ENCODE measurements around the gene IPO11. TPM values are rescaled to one million over a fixed set of nuclear protein-coding genes. Genes with fewer than 3 reads are reported as not detected.
A peak's percentile ranks its signal among the peaks of the same experiment; 100 is the strongest.

The IPO11 gene
- total RNA-seq, 2 experiments from 2014 or later = 55.4 to 59.2 TPM

DNA sequence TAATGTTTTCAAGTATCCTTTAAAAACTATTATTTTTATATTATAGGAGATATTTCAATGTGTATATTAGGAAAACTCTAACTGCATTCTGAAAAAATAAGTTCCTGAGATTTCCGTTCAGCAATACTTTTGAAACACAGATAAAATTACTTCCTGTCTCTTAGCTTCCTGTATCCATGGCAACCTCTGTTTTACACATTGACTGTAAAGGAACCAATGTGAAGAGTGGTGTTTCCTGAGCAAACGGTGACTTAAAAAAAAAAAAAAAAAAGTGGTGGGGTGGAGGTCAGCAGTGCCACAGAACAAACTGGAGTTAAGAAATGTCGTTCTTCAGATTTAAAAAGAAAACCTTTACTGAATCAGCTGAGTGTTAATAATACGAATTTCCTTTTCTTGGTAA is 166.0 kb downstream of the IPO11 start, which contains the start of gene LRRC70:
LRRC70 (plus strand) TSS at position 280 of the 400 bp plus-strand sequence. CDS start 620 bp downstream, outside the sequence.
- Mint-ChIP-seq H3K4me1 (ENCODE audit: low read depth) (peaks cover 24% of the 10 kb centered on the region), H3K4me3 (no peak within 1 kb of the TSS), H3K36me3 (peaks cover 8% of the 10 kb centered on the region), H3K9me3 (no peaks in the 10 kb centered on the region), H3K27ac (peak within 1 kb of the TSS; percentile 53), H3K27me3 (no peaks in the 10 kb centered on the region)
- ChIA-PET POLR2A (interaction anchor here (0.6 kb wide), 2 partner anchors 364 to 994 kb away, joined by 4 read pairs; no protein-coding TSS in a partner anchor), CTCF (interaction anchor here (0.8 to 1.7 kb wide), 2 partner anchors 13 to 118 kb away, joined by 3 to 6 read pairs; no protein-coding TSS in a partner anchor)
- intact Hi-C loops (cut with micrococcal nuclease) = loop anchor here (5.0 kb wide), 1 partner anchor 166 kb away; the partner anchor contains the start of gene IPO11
- no peak for DNase-seq

DNA sequence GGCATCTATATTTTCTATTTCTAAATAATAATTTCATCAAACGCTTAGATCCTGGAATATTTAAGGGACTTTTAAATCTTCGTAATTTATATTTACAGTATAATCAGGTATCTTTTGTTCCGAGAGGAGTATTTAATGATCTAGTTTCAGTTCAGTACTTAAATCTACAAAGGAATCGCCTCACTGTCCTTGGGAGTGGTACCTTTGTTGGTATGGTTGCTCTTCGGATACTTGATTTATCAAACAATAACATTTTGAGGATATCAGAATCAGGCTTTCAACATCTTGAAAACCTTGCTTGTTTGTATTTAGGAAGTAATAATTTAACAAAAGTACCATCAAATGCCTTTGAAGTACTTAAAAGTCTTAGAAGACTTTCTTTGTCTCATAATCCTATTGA is 167.2 kb downstream of the IPO11 start:
- no peak overlapping the region for H3K27ac Mint-ChIP-seq
- intact Hi-C loops (cut with micrococcal nuclease) = loop anchor here (5.0 kb wide), 1 partner anchor 167 kb away; the partner anchor contains the start of gene IPO11

DNA sequence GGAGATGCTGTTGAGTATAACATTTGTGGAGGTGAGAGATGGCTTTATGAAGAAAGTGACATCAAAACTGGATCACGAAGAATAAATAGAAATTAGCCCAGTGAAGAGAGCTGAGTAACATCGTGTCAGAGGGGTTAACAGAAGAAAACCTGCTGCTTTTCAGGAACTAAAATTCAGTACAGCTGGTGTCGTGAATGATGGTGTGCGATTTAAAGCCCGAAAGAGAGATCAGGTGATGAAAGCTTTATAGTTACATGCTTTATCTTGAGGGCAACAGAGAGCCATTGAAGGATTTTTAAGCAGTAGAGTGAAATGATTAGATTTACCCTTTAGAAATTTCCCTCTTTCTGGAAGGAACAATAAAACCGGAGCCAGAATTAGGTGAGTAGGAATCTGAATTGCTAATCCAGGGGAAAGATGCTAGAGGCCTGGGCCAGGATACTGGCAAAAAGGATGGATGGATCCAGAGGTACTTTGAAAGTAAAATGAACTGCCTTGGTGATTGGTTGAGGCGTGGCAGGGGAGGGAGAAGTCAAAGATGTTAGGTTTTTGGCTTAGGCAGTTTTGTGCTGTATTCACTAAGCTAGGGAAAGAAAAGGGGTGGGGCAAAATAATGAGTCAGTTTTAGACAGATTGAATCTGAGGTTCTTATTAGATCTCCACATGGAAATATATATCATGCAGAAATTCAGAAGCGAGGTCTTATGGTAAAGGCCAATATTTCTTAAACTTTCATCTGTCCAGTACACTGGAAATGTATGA is 169.5 kb downstream of the IPO11 start:
- CTCF ChIA-PET = interaction anchor here (0.5 to 1.0 kb wide), 3 partner anchors 66 to 197 kb away, joined by 3 read pairs; no protein-coding TSS in a partner anchor
- intact Hi-C loops (cut with micrococcal nuclease) = no loop called here
- Mint-ChIP-seq H3K27ac (no peak overlapping the region), H3K4me1 (ENCODE audit: low read depth) (peaks cover 20% of the 10 kb centered on the region), H3K9me3 (no peaks in the 10 kb centered on the region), H3K27me3 (no peaks in the 10 kb centered on the region), H3K4me3 (no peak overlapping the region), H3K36me3 (peaks cover 7% of the 10 kb centered on the region)
- POLR2A ChIA-PET = no interaction called here
- DNase-seq = no peak

More for the DNA sequence above, 167.2 kb downstream of the IPO11 start:
- ChIA-PET CTCF (no interaction called here), POLR2A (no interaction called here)
- Mint-ChIP-seq H3K36me3 (peaks cover 8% of the 10 kb centered on the region), H3K4me3 (no peak overlapping the region), H3K4me1 (ENCODE audit: low read depth) (peaks cover 16% of the 10 kb centered on the region), H3K9me3 (no peaks in the 10 kb centered on the region), H3K27me3 (no peaks in the 10 kb centered on the region)
- no peak for DNase-seq

DNA sequence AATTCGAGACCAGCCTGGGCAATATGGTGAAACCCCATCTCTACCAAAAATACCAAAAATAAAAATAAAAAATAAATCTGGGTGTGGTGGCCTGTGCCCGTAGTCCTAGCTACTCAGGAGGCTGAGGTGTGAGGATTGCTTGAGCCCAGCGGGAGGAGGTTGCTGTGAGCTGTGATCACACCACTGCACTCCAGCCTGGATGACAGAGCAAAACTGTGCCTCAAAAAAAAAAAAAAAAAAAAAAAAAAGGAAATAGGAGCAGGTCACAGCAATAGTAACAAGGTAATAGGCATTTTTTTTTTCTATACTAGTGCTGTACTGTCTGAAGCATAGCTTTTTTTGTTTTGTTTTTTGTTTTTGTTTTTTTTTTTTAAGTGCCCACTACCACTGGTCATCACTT is 171.8 kb downstream of the IPO11 start:
- no peak for DNase-seq
- Mint-ChIP-seq H3K9me3 (no peaks in the 10 kb centered on the region), H3K4me3 (no peak overlapping the region), H3K4me1 (ENCODE audit: low read depth) (peaks cover 14% of the 10 kb centered on the region), H3K27ac (no peak overlapping the region), H3K36me3 (peaks cover 11% of the 10 kb centered on the region), H3K27me3 (no peaks in the 10 kb centered on the region)
- intact Hi-C loops (cut with micrococcal nuclease) = no loop called here
- ChIA-PET CTCF (interaction anchor here (0.6 kb wide), 1 partner anchor 1022 kb away, joined by 3 read pairs; no protein-coding TSS in a partner anchor), POLR2A (no interaction called here)

DNA sequence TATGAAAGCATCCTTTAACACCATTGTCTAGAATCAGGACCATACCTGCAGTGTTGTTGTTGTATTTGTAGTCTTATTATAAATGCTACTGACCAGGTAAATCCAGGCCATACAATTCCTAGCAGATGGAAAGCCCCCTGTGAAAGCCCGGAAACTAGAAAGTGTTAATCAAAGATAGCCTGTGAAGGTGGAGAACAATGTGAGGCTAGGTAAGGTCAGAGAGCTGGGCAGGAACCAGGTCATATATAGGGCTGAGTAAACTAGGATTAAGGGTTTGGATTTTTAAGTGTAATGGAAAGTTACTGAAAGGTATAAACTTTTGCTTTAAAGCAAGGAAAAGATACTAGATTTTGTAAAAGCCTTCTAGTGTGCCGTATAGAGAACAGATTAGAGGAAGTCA is 172.7 kb downstream of the IPO11 start:
- Mint-ChIP-seq H3K27me3 (no peaks in the 10 kb centered on the region), H3K27ac (no peak overlapping the region), H3K9me3 (no peaks in the 10 kb centered on the region), H3K4me1 (ENCODE audit: low read depth) (peaks cover 14% of the 10 kb centered on the region), H3K36me3 (peaks cover 11% of the 10 kb centered on the region), H3K4me3 (no peak overlapping the region)
- intact Hi-C loops (cut with micrococcal nuclease) = no loop called here
- POLR2A ChIA-PET = no interaction called here
- DNase-seq = no peak
- CTCF ChIA-PET = interaction anchor here (0.8 kb wide), 1 partner anchor 361 kb away, joined by 3 read pairs; no protein-coding TSS in a partner anchor

DNA sequence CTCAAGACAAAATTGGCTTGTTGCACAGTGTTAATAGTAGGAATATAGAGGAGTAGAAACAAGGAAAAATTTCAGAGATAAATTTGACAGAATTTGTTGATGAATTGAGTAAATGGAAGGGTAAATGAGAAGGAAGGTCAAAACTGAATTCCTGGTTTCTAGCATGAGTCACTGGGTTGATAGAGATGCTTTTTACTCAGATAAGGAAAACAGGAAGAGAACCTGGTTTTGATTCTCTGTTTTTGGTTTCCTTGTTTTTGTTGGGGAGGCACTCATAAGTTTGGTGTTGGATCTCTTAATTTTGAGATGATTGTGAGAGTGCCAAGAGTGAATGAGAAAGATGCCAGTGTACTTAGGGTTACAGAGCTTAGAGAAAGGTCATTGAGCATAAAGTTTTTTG is 173.2 kb downstream of the IPO11 start:
- Mint-ChIP-seq H3K9me3 (no peaks in the 10 kb centered on the region), H3K36me3 (peaks cover 11% of the 10 kb centered on the region), H3K27me3 (no peaks in the 10 kb centered on the region), H3K4me3 (no peak overlapping the region), H3K4me1 (ENCODE audit: low read depth) (peaks cover 13% of the 10 kb centered on the region), H3K27ac (no peak overlapping the region)
- ChIA-PET POLR2A (no interaction called here), CTCF (interaction anchor here (0.8 to 0.9 kb wide), 2 partner anchors 125 to 361 kb away, joined by 3 to 4 read pairs; no protein-coding TSS in a partner anchor)
- intact Hi-C loops (cut with micrococcal nuclease) = no loop called here
- DNase-seq = no peak

DNA sequence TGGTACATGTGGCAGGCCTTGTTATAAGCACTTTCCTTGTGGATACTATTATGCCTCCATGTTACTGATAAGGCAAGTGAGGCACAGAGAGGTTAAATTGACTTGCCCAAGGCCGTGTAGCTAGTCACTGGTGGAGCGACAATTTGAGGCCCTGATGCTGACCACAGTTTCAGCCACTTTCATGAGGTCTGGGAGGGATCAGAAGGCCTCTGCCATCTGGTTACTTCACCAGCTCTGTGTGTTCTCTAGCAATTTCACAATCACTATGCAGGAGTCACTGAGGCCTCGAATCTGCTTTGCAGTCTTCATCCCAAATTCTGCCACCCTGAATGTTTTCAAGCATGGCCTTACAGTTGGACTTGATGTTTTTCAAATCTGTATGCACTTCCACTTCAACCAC is 175.2 kb downstream of the IPO11 start:
- CTCF ChIA-PET = no interaction called here
- Mint-ChIP-seq H3K27ac (no peak overlapping the region), H3K9me3 (no peaks in the 10 kb centered on the region), H3K27me3 (no peaks in the 10 kb centered on the region), H3K4me1 (ENCODE audit: low read depth) (peaks cover 11% of the 10 kb centered on the region), H3K36me3 (peaks cover 21% of the 10 kb centered on the region), H3K4me3 (no peak overlapping the region)
- DNase-seq = no peak
- intact Hi-C loops (cut with micrococcal nuclease) = no loop called here
- POLR2A ChIA-PET = no interaction called here

DNA sequence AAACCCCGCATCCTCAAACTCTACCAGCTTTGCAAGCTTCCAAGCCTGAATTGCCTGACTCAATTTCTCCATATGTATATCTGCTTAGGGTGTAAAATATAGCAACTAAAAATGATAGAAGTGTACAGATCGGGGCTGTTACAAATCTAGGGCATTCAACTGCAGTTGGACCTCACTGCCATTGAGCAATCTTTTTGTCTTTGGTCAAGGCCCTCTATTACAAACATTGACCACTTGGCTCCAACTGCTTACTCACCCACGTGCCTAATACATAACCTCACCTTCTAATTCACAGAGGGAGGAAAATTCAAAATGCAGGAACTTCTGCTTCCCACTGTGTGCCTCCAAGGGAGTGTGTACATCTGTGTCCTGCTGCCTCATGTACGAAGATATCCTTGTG is 176.1 kb downstream of the IPO11 start:
- Mint-ChIP-seq H3K27me3 (no peaks in the 10 kb centered on the region), H3K36me3 (peaks cover 25% of the 10 kb centered on the region), H3K4me1 (ENCODE audit: low read depth) (peaks cover 11% of the 10 kb centered on the region), H3K27ac (no peak overlapping the region), H3K4me3 (no peak overlapping the region), H3K9me3 (no peaks in the 10 kb centered on the region)
- intact Hi-C loops (cut with micrococcal nuclease) = no loop called here
- ChIA-PET POLR2A (no interaction called here), CTCF (no interaction called here)
- no peak for DNase-seq

DNA sequence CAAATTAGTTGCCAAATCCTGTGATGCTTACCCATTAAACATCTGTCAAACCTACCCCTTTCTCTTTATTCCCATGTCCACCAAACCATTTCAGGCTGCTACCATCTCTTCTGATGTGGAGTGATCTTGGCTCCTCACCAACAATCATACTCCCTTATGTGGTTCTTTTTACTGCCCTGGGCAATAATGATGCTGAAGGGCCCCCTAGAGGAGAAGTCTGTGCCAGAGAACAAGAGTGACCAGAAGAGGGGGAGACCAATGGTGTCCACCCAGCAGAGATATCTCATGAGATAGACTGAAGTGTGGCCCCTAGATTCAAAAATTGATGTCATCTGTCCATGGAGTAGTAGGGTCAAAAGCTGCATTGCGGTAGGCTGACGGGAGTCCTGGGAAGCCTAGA is 176.9 kb downstream of the IPO11 start:
- no peaks in the 10 kb centered on the region for H3K9me3 Mint-ChIP-seq
- no peak overlapping the region for H3K27ac Mint-ChIP-seq
- intact Hi-C loops (cut with micrococcal nuclease) = no loop called here
- ChIA-PET POLR2A (no interaction called here), CTCF (interaction anchor here (0.9 kb wide), 1 partner anchor 146 kb away, joined by 3 read pairs; no protein-coding TSS in a partner anchor)
- no peak for DNase-seq
- no peaks in the 10 kb centered on the region for H3K27me3 Mint-ChIP-seq
- H3K4me1 Mint-ChIP-seq (ENCODE audit: low read depth) = peaks cover 11% of the 10 kb centered on the region
- no peak overlapping the region for H3K4me3 Mint-ChIP-seq
- peaks cover 25% of the 10 kb centered on the region for H3K36me3 Mint-ChIP-seq

DNA sequence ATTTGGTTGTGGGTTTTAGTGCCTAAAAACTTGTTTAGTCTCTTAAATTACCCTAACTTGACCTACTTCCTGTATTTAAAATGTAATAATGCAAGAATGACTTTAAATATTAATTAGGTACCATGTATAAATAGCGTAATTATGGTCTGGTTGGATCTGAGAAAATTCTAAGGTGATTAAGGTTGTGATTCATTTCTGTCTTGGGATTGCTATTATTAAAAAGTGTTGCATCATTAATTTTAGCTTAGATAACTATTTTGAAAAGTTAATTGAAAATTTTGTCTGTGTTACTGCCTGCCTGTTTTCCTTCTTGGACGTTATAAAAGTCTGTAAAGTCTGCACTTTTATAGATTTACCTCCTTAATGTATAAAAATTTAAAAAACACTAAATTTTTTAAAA is 177.8 kb downstream of the IPO11 start:
- intact Hi-C loops (cut with micrococcal nuclease) = no loop called here
- Mint-ChIP-seq H3K4me1 (ENCODE audit: low read depth) (peaks cover 5% of the 10 kb centered on the region), H3K27ac (no peak overlapping the region), H3K27me3 (no peaks in the 10 kb centered on the region), H3K9me3 (no peaks in the 10 kb centered on the region), H3K36me3 (peaks cover 25% of the 10 kb centered on the region), H3K4me3 (no peak overlapping the region)
- ChIA-PET POLR2A (no interaction called here), CTCF (interaction anchor here (0.9 kb wide), 1 partner anchor 147 kb away, joined by 3 read pairs; no protein-coding TSS in a partner anchor)
- DNase-seq = no peak

DNA sequence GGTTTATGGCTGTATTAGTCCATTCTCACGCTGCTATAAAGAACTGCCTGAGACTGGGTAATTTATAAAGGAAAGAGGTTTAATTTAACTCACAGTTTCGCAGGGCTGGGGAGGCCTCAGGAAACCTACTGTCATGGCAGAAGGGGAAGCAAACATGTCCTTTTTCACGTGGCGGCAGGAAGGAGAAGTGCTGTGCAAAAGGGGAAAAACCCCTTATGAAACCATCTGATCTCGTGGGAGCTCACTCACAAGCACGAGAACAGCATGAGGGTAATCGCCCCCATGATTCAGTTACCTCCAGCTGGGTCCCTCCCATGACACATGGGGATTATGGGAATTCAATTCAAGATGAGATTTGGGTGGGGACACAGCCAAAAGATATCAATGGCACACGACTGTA is 180.0 kb downstream of the IPO11 start:
- peaks cover 19% of the 10 kb centered on the region for H3K36me3 Mint-ChIP-seq
- H3K9me3 Mint-ChIP-seq = no peaks in the 10 kb centered on the region
- H3K4me3 Mint-ChIP-seq = no peak overlapping the region
- H3K27me3 Mint-ChIP-seq = no peaks in the 10 kb centered on the region
- ChIA-PET CTCF (no interaction called here), POLR2A (no interaction called here)
- intact Hi-C loops (cut with micrococcal nuclease) = no loop called here
- H3K4me1 Mint-ChIP-seq (ENCODE audit: low read depth) = no peaks in the 10 kb centered on the region
- DNase-seq = no peak
- no peak overlapping the region for H3K27ac Mint-ChIP-seq

DNA sequence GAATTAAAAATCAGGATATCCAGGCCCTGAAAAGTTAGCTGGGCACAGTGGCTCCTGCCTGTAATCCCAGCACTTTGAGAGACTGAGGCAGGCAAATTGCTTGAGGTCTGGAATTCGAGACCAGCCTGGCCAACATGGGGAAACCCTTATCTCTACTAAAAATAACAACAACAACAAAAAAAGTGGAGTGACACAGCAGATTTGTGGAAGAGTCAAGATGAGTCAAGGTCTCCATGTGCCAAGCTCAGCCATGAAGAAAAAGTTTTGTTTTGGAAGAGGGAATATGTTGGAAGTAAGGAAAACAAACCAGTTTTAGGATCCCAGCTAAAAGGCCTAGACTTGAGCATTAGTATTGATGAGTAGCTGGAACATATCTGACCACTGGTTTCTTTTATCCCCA is 180.8 kb downstream of the IPO11 start:
- no peak overlapping the region for H3K4me3 Mint-ChIP-seq
- DNase-seq = no peak
- peaks cover 17% of the 10 kb centered on the region for H3K36me3 Mint-ChIP-seq
- H3K9me3 Mint-ChIP-seq = no peaks in the 10 kb centered on the region
- POLR2A ChIA-PET = no interaction called here
- intact Hi-C loops (cut with micrococcal nuclease) = no loop called here
- no peaks in the 10 kb centered on the region for H3K4me1 Mint-ChIP-seq (ENCODE audit: low read depth)
- no peak overlapping the region for H3K27ac Mint-ChIP-seq
- CTCF ChIA-PET = no interaction called here
- no peaks in the 10 kb centered on the region for H3K27me3 Mint-ChIP-seq

Measured in activated CD4-positive, alpha-beta memory T cell treated with anti-CD3 and anti-CD28 coated beads for 36 hours (primary cell).